Esophagus squamous epithelium (tissue), 4 donors: Measurements from ENCODE around the gene LILRA6.

Experiments used
- CTCF ChIP-seq, 6 experiments: fragments of 450-650 bp in 4 of 6; fragments of 200-600 bp in 2 of 6; sonication (generic) in 2 of 6; IDR thresholded peaks; one replicate each; pipeline ENCODE4 v1.5.1; 2016 to 2019; ENCODE audit warnings: antibody characterized with exemption in 6 of 6, mild to moderate bottlenecking in 4 of 6, moderate library complexity in 4 of 6
- POLR2A ChIP-seq, 4 donors: fragments of 450-650 bp; IDR thresholded peaks; one replicate each; pipeline ENCODE4 v1.6.1; 2017; ENCODE audit warnings: antibody characterized with exemption in 4 of 4, mild to moderate bottlenecking in 4 of 4, moderate library complexity in 3 of 4

GRCh38 chr19:54201980-54202379 lies 40.6 kb downstream of the LILRA6 start:
- TF ChIP-seq CTCF (IDR thresholded peaks at IDR 0.05): no peak
- no peak for TF ChIP-seq POLR2A (IDR thresholded peaks at IDR 0.05)
